Keratinocyte (primary cell): ENCODE results near the gene ZBTB43.

ENCODE experiments used
- EZH2 ChIP-seq: IDR thresholded peaks from one replicate; pipeline ENCODE4 v1.6.1; 2012; ENCODE audit warnings: inconsistent platforms, mild to moderate bottlenecking, low read length, moderate library complexity
- TF ChIP-seq, protein P1 (sequence below), 3 experiments: IDR thresholded peaks in 1 of 3; conservative IDR thresholded peaks in 1 of 3; optimal IDR thresholded peaks in 1 of 3; 2 replicates in 2 of 3; 3 replicates in 1 of 3; pipeline versions ENCODE3 to v1.5.1; 2011; ENCODE audit warnings: low read length in 3 of 3, mild to moderate bottlenecking in 3 of 3, moderate library complexity in 2 of 3, control low read depth in 1 of 3, inconsistent platforms in 1 of 3; ENCODE audit not compliant: insufficient read depth in 2 of 3; ENCODE audit errors: extremely low read depth in 1 of 3

DNA sequence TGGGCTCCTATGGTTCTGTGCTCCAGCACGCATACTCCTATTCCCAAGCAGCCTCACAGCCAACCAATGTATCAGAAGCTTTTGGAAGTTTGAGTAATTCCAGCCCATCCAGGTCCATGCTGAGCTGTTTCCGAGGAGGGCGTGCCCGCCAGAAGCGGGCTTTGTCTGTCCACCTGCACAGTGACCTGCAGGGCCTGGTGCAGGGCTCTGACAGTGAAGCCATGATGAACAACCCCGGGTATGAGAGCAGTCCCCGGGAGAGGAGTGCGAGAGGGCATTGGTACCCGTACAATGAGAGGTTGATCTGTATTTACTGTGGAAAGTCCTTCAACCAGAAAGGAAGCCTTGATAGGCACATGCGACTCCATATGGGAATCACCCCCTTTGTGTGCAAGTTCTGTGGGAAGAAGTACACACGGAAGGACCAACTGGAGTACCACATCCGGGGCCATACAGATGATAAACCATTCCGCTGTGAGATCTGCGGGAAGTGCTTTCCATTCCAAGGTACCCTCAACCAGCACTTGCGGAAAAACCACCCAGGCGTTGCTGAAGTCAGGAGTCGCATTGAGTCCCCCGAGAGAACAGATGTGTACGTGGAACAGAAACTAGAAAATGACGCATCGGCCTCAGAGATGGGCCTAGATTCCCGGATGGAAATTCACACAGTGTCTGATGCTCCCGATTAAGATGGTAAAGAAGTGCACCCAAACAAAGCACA is 75.5 kb downstream of the ZBTB43 start:
- TF ChIP-seq, protein P1, sequence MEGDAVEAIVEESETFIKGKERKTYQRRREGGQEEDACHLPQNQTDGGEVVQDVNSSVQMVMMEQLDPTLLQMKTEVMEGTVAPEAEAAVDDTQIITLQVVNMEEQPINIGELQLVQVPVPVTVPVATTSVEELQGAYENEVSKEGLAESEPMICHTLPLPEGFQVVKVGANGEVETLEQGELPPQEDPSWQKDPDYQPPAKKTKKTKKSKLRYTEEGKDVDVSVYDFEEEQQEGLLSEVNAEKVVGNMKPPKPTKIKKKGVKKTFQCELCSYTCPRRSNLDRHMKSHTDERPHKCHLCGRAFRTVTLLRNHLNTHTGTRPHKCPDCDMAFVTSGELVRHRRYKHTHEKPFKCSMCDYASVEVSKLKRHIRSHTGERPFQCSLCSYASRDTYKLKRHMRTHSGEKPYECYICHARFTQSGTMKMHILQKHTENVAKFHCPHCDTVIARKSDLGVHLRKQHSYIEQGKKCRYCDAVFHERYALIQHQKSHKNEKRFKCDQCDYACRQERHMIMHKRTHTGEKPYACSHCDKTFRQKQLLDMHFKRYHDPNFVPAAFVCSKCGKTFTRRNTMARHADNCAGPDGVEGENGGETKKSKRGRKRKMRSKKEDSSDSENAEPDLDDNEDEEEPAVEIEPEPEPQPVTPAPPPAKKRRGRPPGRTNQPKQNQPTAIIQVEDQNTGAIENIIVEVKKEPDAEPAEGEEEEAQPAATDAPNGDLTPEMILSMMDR (optimal IDR thresholded peaks at IDR 0.05 in 1 of 3, IDR thresholded peaks at IDR 0.05 in 1 of 3, conservative IDR thresholded peaks at IDR 0.05 in 1 of 3; ENCODE audit: extremely low read depth in 1 of 3, insufficient read depth in 2 of 3, low read length in 3 of 3), result no peak
- no peak for TF ChIP-seq EZH2
